Astrocyte (in vitro differentiated cells and primary cell): ENCODE measurements around the gene ESPNL. TPM values are rescaled to one million over a fixed set of nuclear protein-coding genes. Genes with fewer than 3 reads are reported as not detected.

ENCODE experiments used
- DNase-seq: peaks from one replicate; pipeline ENCODE4 v3.0.0-alpha.2; 2010; ENCODE audit warnings: low read depth
- FAIRE-seq: peaks from 2 replicates; lab custom pipeline; 2011; peaks lifted over from hg19 to GRCh38; lab: Jason Lieb, UNC
- H2AFZ ChIP-seq: 2 replicates; pipeline ENCODE4 v1.6.0; 2012; ENCODE audit warnings: low read depth, low read length, inconsistent platforms
- H3K27ac ChIP-seq: 2 replicates; pipeline ENCODE4 v1.5.1; 2011; ENCODE audit warnings: low read depth, low read length, inconsistent platforms
- H3K27me3 ChIP-seq: 2 replicates; pipeline ENCODE4 v1.6.0; 2011; ENCODE audit warnings: low read length, inconsistent platforms; ENCODE audit not compliant: insufficient read depth
- H3K36me3 ChIP-seq: 2 replicates; pipeline ENCODE4 v1.5.1; 2011; ENCODE audit warnings: low read length, inconsistent platforms; ENCODE audit not compliant: insufficient read depth
- H3K4me1 ChIP-seq: 2 replicates; pipeline ENCODE4 v1.5.1; 2011; ENCODE audit warnings: low read length, inconsistent platforms; ENCODE audit not compliant: insufficient read depth
- H3K4me2 ChIP-seq: 2 replicates; pipeline ENCODE4 v1.6.0; 2012; ENCODE audit warnings: low read length, inconsistent platforms
- H3K4me3 ChIP-seq: 2 replicates; pipeline ENCODE4 v1.5.1; 2011; ENCODE audit warnings: low read depth, mild to moderate bottlenecking, low read length, inconsistent platforms; ENCODE audit not compliant: insufficient read depth
- H3K79me2 ChIP-seq: 2 replicates; pipeline ENCODE4 v1.6.0; 2012; ENCODE audit warnings: mild to moderate bottlenecking, low read length, inconsistent platforms; ENCODE audit not compliant: insufficient read depth
- H3K9ac ChIP-seq: 2 replicates; pipeline ENCODE4 v1.6.0; 2012; ENCODE audit warnings: mild to moderate bottlenecking, low read length, inconsistent platforms
- H3K9me3 ChIP-seq: 2 replicates; pipeline ENCODE4 v1.5.1; 2012; ENCODE audit warnings: low read depth, mild to moderate bottlenecking, low read length, inconsistent platforms; ENCODE audit not compliant: insufficient read depth
- H4K20me1 ChIP-seq: 2 replicates; pipeline ENCODE4 v1.6.0; 2012; ENCODE audit warnings: low read length, inconsistent platforms; ENCODE audit not compliant: insufficient read depth
- H3K27ac Mint-ChIP-seq: one replicate; pipeline ENCODE4 v1.8.0; 2021; ENCODE audit warnings: mild to moderate bottlenecking, mixed read lengths; ENCODE audit not compliant: unreplicated experiment
- H3K27me3 Mint-ChIP-seq: one replicate; pipeline ENCODE4 v1.8.0; 2021; ENCODE audit warnings: low read depth, mixed read lengths; ENCODE audit not compliant: unreplicated experiment
- H3K36me3 Mint-ChIP-seq: one replicate; pipeline ENCODE4 v1.8.0; 2021; ENCODE audit warnings: low read depth, mixed read lengths; ENCODE audit not compliant: unreplicated experiment
- H3K4me1 Mint-ChIP-seq: one replicate; pipeline ENCODE4 v1.8.0; 2021; ENCODE audit warnings: low read depth, mixed read lengths; ENCODE audit not compliant: unreplicated experiment
- H3K4me3 Mint-ChIP-seq: one replicate; pipeline ENCODE4 v1.8.0; 2021; ENCODE audit warnings: mild to moderate bottlenecking, moderate library complexity, mixed read lengths; ENCODE audit not compliant: unreplicated experiment
- H3K9me3 Mint-ChIP-seq: one replicate; pipeline ENCODE4 v1.8.0; 2021; ENCODE audit warnings: mild to moderate bottlenecking, mixed read lengths; ENCODE audit not compliant: unreplicated experiment
- EZH2 ChIP-seq: IDR thresholded peaks from 2 replicates; pipeline ENCODE4 v1.6.1; 2012; ENCODE audit warnings: mild to moderate bottlenecking, low read length, inconsistent platforms; ENCODE audit not compliant: insufficient read depth
- total RNA-seq: library from RNA; stranded (reverse); gene quantifications from 2 replicates; pipeline ENCODE4 v1.2.1, GENCODE V29; 2021
- TF ChIP-seq, protein P1 (sequence below): IDR thresholded peaks from 2 replicates; pipeline ENCODE4 v1.5.1; 2011; ENCODE audit warnings: low read depth, mild to moderate bottlenecking, inconsistent platforms, low read length, moderate library complexity; ENCODE audit not compliant: insufficient read depth

ESPNL gene
- total RNA-seq, 1 donor from 2014 or later: not detected

DNA sequence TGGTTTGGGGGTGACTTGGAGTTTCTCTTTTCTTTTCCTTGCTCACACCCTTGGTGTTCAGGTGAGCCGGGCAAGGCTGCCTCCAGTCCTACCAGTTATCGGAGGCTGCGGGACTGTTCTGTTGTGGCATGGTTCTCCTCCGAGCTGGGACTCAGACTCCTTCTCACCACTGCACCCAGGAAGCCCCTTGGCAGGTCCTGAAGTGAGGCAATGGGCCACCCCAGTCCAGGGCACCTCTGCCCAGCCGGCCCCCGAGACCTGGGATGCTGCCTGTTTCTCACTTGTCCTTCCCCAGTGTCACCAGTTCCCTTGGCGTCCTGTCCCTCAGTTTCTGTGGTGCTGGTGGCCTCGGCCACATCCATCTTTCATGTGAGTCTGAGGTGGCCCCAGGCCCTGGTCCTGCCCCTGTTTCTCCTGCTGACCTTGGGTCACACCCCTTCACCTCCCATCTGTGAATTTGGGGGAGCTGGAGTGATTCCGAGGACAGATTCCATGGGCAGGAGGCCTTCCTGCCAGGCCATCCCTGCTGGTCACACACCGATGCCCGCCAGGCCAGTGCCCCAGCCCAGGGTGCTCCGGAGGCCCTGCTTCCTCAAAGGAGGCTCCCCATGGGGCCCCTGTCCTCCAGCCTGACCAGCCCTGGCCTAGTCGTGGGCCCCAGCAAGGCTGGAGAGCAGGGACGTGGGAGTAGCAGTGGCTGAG, 31.8 kb downstream of the ESPNL start:
- H3K27ac Mint-ChIP-seq: no peak overlapping the region
- Histone ChIP-seq H2AFZ (no peak overlapping the region), H3K27me3 (no peaks in the 10 kb centered on the region), H3K4me3 (no peak overlapping the region), H3K4me1 (no peaks in the 10 kb centered on the region), H3K9ac (no peak overlapping the region), H3K9me3 (no peaks in the 10 kb centered on the region), H3K79me2 (no peaks in the 10 kb centered on the region), H4K20me1 (no peaks in the 10 kb centered on the region), H3K36me3 (no peaks in the 10 kb centered on the region), H3K27ac (no peak overlapping the region), H3K4me2 (no peak overlapping the region)
- FAIRE-seq (no peak), DNase-seq (no peak)
- H3K4me3 Mint-ChIP-seq: no peak overlapping the region
- no peaks in the 10 kb centered on the region for H3K36me3 Mint-ChIP-seq
- H3K4me1 Mint-ChIP-seq: no peaks in the 10 kb centered on the region
- H3K27me3 Mint-ChIP-seq: peaks cover 32% of the 10 kb centered on the region
- H3K9me3 Mint-ChIP-seq: no peaks in the 10 kb centered on the region
- TF ChIP-seq EZH2: no peak
- TF ChIP-seq, protein P1, sequence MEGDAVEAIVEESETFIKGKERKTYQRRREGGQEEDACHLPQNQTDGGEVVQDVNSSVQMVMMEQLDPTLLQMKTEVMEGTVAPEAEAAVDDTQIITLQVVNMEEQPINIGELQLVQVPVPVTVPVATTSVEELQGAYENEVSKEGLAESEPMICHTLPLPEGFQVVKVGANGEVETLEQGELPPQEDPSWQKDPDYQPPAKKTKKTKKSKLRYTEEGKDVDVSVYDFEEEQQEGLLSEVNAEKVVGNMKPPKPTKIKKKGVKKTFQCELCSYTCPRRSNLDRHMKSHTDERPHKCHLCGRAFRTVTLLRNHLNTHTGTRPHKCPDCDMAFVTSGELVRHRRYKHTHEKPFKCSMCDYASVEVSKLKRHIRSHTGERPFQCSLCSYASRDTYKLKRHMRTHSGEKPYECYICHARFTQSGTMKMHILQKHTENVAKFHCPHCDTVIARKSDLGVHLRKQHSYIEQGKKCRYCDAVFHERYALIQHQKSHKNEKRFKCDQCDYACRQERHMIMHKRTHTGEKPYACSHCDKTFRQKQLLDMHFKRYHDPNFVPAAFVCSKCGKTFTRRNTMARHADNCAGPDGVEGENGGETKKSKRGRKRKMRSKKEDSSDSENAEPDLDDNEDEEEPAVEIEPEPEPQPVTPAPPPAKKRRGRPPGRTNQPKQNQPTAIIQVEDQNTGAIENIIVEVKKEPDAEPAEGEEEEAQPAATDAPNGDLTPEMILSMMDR: no peak

DNA sequence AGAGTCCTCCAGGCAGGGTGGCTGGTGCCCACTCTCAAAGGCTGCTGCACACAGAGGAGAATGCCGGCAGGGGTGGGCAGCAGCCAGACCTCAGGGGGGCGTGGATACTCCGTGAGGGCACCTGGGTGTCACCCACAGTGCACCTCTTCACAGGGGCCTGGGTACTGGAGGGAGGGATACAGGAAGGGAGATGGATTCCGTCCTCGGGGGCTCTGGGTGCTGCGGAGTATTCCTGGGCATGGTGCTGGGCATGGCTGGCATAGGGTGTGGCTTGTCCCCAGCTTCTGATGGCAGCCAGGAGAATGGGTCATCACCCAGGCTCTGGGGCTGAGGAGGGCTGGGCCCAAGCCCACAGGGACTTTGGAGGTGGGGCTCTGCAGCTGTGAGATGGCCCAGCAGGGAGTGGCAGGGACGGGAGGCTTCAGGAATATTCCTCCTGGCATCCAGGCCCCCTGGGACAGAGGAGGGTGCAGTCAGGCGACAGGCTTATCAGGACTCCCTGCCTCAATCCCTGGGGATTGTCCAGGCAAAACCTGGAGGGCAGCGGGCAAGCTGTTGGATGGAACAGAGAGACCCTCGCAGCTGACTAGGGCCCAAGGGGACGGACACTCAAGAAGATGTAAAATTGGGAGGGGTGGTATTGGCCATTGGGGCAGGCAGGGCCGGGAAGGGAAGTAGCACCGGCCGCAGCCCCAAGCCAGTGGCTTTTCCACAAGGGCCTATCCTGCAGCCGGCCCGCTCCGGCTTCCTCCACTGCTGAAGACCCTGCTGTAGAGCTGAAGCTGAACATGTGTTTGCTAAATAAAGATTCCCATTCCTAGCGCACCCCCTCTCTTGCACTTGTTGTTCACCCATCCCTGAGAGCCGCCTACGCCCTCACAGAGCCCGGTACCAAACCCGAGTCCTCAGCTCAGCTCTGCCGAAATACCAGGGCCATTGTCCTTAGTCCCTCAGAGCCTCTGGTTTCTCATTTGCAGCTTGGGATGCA, 32.6 kb downstream of the ESPNL start:
- no peaks in the 10 kb centered on the region for H3K9me3 Mint-ChIP-seq
- no peak overlapping the region for H3K4me2 ChIP-seq
- no peak for DNase-seq

More for the DNA sequence above, 32.6 kb downstream of the ESPNL start:
- FAIRE-seq: no peak
- H3K27me3 Mint-ChIP-seq: peaks cover 33% of the 10 kb centered on the region
- H3K9ac ChIP-seq: no peak overlapping the region
- no peaks in the 10 kb centered on the region for H3K27me3 ChIP-seq
- H3K4me3 ChIP-seq: no peak overlapping the region
- no peaks in the 10 kb centered on the region for H3K36me3 Mint-ChIP-seq
- no peaks in the 10 kb centered on the region for H4K20me1 ChIP-seq
- no peak overlapping the region for H2AFZ ChIP-seq
- H3K27ac ChIP-seq: no peak overlapping the region
- TF ChIP-seq EZH2: no peak
- TF ChIP-seq, protein P1: no peak
- no peak overlapping the region for H3K27ac Mint-ChIP-seq
- H3K4me3 Mint-ChIP-seq: no peak overlapping the region
- no peaks in the 10 kb centered on the region for H3K36me3 ChIP-seq
- H3K4me1 Mint-ChIP-seq: no peaks in the 10 kb centered on the region
- H3K79me2 ChIP-seq: no peaks in the 10 kb centered on the region
- no peaks in the 10 kb centered on the region for H3K4me1 ChIP-seq
- no peaks in the 10 kb centered on the region for H3K9me3 ChIP-seq
